ENCODE data around the gene ANO4.

DNA sequence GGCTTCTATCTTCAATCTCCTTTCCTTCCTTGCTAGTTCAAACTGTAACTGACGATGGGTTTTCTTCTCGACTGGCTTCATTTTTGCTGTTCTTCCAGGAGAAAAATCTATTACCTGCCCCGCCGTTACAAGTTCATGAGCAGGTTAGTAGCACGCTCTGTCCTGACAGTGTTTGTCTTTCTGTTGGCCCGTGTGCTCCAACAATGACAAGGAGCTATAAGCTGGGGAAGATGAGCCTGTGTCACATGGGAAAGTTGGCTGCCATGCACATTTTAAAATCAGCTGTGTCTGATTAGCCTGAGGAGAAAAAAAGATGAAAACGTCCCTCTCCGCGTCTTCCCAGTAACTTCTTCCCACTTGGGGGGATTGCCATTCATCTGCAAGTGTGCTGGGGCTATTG is 180.2 kb downstream of the ANO4 start:
- TF ChIP-seq CTCF (IDR thresholded peaks at IDR 0.05; ENCODE audit: low read length) (no peak), EZH2phosphoT487 (IDR thresholded peaks at IDR 0.05; ENCODE audit: low read length) (no peak)
